CD4-positive, alpha-beta T cell treated with Interleukin-2 at 100 ng/mL for 4 hours (primary cell): ENCODE measurements around the gene PLCZ1.
"Not testable (repeated sequence)": the region's sequence is repeated elsewhere in the genome, so short reads cannot be mapped to it uniquely, and the experiment has no call there.

Source experiments
- DNase-seq: peaks from one replicate; pipeline ENCODE4 v3.0.0-alpha.2; 2020; ENCODE audit warnings: low spot score

PLCZ1 gene

DNA sequence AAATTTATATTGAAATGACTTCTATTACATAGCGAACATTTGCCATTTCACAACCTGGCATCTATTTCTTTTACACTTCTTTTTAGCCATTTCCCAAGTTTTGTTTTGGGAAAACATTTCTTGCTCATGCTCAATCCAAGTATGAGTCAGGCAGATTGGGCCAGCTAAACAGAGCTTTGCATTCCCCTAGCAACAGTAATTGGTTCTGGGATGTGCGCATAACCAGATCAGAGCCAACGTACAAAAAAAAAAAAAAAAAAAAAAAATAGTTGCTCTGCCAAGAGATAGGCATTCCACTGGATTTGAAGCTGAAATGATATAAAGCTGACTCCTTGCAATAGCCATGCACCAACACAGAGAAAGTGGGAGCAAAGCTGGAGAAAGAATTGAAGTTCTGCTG, 37.5 kb downstream of the PLCZ1 start:
- DNase-seq = no peak

- no peak for DNase-seq
Measured at GRCh38 chr12:18696971-18697602, 40.7 kb downstream of the PLCZ1 start.

- DNase-seq = not testable (repeated sequence)
Measured at GRCh38 chr12:18693986-18694385, 43.8 kb downstream of the PLCZ1 start.

DNA sequence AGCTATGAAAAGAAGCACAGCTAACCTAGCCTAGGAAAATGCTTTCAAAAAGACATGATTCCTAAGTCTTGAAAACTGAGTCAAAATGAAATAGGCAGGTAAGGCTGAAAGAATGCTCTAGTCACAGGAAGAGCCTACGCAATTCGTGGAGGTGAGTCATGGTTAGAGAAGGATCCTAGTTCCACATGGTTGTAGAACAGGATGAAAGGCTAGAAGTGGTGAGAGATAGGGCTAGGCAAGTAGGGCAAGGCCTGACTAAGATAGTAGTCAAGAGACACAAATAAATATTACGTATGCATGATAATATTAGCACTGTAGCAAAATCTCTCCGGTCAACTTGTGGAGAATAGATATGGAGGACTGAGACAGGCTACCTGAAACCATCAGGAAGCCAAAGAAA, 47.2 kb downstream of the PLCZ1 start:
- no peak for DNase-seq

DNA sequence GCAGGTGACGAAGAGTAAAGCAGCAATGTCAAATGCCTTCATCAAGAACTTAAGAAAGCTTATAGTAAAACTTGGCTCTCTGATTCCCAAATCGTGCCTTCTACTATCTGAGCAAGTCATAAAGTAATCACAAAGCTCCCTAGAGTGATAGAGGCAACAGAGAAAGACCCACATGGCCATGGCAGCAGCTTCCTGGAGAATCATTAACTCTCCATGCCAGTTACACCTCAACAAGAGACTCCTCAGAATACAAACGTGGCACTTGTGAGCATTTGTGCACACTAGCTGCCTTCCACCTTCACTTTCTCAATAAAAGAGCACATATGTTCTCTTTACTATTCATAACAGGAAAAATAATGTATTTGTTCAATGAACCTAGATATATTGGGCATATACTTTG, 48.0 kb downstream of the PLCZ1 start:
- DNase-seq = no peak

DNA sequence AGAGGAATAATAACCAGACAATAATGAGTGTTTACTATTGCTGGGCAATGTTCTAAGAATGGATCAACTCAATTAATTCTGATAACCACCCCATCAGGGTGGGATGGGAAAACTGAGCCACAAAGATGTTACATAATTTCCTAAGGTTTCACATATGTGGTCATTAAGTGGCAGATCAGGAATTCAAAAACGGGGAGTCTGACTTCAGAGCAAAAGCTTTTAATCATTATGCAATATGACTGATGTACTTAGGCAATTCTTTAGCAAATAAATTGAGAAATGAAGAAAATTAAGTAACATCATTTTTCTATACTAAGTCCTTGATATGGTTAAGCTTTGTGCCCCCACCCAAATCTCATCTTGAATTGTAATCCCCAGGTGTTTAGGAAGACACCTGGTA, 53.4 kb downstream of the PLCZ1 start:
- no peak for DNase-seq

DNA sequence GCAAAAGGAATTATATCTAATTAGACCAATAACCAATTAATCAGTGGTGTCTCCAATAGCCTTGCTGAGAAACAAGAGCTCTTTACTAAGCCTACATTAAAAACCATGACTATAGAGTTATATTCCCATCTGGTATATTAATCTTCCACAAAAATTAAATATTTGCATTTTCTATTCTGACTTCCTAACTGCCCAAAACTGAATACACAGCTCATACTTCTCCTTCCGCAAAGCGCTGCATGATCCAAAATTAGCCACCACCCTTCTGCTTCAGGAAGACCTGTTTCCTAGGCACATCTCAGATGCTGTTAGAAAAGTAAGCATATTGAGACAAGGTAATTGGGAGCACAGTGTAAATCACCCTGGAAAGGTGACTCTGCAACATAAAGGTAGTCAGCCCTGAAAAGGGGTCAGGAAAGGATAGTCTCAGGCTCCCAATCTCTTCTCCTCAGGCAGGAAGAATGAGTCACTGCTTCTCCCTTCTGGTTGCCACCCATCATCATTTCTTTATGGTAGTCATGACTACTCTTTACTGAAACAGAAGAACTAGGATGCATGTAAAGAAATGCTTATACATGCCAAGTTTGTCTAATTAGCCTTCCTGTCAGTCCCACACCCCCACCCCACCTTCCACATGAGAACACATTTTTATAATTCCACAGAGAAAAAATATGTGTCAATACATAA, 54.3 kb downstream of the PLCZ1 start:
- no peak for DNase-seq

- no peak for DNase-seq
Measured at GRCh38 chr12:18681818-18682217, 56.0 kb downstream of the PLCZ1 start.

- DNase-seq = no peak
Measured at GRCh38 chr12:18676996-18677588, 60.7 kb downstream of the PLCZ1 start.

DNA sequence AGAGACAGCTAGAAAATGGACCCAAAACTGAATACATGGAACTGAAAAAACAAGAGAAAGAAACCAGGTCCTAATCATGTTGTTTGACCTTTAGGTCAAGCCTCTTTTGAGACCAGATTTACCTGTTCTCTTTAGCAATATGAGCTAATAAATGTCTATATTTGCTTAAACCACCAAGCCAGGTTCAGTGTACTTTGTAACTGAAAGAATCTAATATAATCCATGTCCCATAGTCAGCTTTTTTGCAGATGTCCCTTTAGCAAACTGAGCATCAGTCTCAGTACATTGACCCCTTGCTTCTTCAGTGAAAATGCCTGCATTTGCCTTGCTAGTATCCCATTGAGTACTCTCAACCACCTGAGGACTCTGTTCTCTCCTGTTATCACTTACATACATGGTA, 61.7 kb downstream of the PLCZ1 start:
- no peak for DNase-seq

DNA sequence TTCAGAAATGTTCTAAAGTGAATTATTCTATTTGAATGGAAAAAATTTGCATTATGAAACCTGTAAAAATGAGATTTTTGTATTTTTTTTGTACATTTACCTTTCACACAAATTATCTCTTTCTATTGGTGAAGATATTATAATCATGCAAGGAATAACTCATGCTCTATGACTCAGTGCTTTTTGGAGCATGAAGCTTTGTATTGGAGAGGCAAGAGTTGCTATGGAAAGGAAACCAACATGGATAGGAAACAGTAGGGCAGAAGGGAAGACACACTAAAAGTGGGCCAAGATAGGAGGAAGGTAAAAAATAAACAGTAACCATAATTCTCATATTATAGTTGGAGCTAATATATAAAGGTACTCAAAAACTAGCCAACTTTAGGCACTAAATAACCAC, 79.0 kb downstream of the PLCZ1 start:
- no peak for DNase-seq

DNA sequence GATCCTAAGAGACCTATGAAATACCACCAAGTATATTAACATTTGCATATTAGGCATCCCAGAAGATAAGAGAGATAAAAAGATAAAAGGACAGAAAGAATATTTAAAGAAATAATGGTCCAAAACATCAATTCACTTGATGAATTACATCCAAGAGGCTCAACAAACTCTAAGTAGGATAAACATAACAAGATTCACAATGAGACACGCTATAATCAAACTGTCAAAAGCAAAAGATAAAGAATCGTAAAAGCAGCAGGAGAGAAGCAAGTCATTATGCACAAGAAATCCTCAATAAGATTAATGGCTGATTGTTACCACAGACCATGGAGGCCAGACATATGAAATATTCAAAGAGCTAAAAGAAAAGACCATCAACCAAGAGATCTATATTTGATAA, 79.6 kb downstream of the PLCZ1 start:
- DNase-seq = no peak

GRCh38 chr12:18655351-18655750, 82.5 kb downstream of the PLCZ1 start:
- no peak for DNase-seq

GRCh38 chr12:18653465-18653864, 84.3 kb downstream of the PLCZ1 start:
- no peak for DNase-seq

DNA sequence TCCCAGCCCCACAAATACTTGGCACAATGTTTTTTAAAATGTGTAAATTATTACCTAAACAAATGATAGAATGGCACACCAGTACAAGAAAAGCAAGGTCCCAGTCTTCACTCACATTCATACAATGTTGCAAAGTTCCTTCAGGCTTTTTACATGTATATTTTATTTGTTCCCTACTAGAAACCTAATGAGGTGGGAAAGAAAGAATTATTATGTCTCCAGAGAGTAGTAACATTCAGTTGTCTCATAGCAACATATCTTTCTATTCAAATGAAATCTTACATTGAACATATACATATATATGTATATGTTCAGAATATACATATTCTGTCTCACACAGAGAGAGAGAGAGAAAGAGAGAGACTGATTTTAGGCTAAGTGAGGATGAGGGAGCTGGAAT, 85.2 kb downstream of the PLCZ1 start:
- no peak for DNase-seq

- no peak for DNase-seq
Measured at GRCh38 chr12:18651525-18651924, 86.3 kb downstream of the PLCZ1 start.

DNA sequence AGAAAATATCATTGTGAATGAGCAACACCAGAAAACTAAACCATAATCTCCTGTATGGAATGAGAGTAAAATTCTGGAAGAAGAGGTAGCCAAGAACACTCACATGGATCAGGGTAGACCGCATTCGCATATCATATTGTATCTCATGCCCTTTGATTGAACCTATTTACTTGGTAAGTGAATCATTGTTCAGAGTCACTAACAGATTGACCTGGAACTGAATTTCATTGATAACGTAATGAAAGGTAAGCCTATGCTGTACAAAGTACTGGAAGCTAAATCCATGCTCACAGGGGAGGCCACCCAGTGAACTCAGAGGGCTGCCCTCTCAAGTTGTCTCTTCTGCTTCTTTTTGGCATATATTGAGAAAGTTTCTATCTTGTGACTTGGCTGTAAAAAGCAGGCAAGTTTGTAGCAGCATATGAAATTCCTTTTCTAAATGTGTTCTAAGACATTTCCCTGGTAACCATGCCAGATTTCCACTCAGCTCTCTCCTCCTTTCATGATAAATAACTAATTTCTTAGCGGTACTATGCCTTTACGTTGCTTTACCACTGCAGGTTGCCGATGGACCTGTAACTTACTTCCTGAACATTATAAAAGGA, 91.4 kb downstream of the PLCZ1 start:
- no peak for DNase-seq

GRCh38 chr12:18644564-18644963, 93.2 kb downstream of the PLCZ1 start:
- no peak for DNase-seq

GRCh38 chr12:18643681-18644080, 94.1 kb downstream of the PLCZ1 start:
- no peak for DNase-seq

- no peak for DNase-seq
Measured at GRCh38 chr12:18640321-18640955, 97.4 kb downstream of the PLCZ1 start.

DNA sequence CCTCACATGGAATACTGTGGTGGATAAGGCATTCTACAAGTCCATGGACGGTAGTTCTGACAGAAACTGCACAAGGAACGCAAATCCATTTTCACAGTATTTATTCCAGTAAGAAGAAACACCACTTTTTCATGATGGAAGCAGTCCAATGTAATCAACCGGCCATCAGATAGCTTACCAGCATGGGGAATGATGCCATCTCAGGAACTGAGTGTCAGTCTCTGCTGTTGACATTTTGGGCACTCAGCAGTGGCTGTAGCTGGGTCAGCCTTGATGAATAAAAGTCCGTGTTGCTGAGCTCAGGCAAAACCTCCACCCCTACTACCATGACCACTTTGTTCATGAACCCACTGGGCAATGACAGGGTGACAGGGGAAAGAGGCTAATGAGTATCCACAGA, 103.4 kb downstream of the PLCZ1 start:
- no peak for DNase-seq
